HG02885 (cell line): ENCODE data around the gene CDCA5.
"Not testable (repeated sequence)": the region's sequence is repeated elsewhere in the genome, so short reads cannot be mapped to it uniquely, and the experiment has no call there.

Experiments used
- ATAC-seq: cut with Tn5 transposase; IDR thresholded peaks from one replicate; pipeline ENCODE4 v1.9.1; 2021; ENCODE audit warnings: mild to moderate bottlenecking; ENCODE audit not compliant: unreplicated experiment, poor library complexity

Gene CDCA5

DNA sequence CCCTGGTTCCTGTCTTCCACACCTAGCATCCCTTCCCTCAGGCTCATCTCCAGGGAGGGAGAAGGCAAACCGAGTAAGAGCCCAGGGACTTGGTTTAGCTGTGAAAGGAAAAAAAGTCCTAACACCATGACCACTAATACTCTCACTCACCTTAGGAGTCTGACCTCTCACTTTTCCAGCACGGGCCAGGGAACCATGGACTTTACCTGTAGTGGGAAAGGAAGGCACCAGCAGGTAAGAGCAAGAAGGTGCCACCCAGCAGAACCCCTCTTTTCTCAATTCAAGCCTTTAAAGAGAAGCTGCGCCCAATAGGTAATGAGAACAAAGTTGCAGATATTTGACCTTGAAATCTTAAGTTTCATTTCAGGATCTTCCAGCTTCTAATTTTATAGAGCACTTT lies 37.0 kb upstream of the CDCA5 start:
- no peak for ATAC-seq

DNA sequence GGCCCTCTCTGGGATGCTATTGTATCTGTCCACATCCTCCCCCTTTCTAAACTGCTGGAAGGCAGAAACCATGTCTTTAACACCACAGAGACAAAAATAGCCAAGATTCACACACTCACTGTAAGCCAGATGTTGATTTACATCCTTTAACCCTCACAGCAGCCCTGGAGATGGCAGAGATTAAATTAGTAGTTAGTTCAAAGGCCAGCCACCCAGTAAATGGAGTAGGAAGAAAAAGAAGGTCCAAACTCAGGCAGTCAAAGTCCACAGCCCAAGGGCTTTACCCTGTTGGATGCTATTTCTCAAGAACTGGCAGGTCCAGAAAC lies 35.8 kb upstream of the CDCA5 start:
- no peak for ATAC-seq

- ATAC-seq, result not testable (repeated sequence)
Measured at GRCh38 chr11:65118891-65119669, 35.2 kb upstream of the CDCA5 start.

- no peak for ATAC-seq
Measured at GRCh38 chr11:65118097-65118837, 34.4 kb upstream of the CDCA5 start.

DNA sequence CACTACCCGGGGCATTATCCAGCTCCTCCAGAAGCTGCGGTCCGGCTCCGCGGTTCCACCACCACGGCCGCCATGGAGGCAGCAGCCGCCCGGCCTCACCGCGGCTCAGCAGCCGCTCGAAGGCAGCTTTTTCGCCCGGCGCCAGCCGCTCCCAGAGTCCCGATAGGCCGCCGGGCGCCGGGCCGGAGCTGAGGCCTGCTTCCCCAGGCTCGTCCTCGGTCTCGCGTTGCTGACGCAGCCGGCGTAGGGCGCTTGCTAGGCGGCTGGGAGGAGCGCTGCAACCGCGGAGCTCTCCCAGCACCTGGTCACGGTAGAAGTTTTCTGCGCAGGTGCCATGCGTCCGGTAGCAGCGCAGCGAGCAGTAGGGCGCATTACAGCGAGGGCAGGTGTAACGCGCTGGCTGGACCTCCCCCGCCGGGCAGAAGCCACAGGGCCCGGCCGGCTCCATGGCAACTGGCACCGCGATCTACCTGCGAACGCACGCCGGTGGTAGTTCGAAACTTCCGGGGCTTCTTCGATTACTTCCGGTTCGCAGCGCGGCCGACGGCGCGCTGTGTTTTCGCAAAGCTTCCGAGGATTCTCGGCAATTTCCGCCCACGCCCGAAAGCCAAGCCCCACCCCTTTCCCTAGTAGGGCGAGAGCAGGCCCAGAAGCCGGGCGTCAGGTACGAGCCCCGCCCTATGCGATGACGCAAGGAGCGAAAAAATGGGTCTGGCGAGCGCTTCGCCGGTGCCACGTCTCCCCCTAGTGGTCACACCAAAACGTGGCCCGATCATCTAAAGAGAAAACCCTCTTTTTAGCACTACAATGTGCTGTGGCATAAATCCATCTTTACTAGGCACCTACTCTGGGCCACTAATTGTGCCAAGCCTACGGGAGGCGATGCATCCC lies 33.6 kb upstream of the CDCA5 start, which contains the start of gene ZNHIT2:
Gene ZNHIT2, minus strand, starts transcription at position 496 of the 891 bp plus-strand sequence. Its CDS starts 48 bp downstream, at position 448.
- ATAC-seq, result peak; percentile 70

- no peak for ATAC-seq
Measured at GRCh38 chr11:65116370-65117205, 32.7 kb upstream of the CDCA5 start.

- ATAC-seq, result no peak
Measured at GRCh38 chr11:65115361-65116082, 31.7 kb upstream of the CDCA5 start.

DNA sequence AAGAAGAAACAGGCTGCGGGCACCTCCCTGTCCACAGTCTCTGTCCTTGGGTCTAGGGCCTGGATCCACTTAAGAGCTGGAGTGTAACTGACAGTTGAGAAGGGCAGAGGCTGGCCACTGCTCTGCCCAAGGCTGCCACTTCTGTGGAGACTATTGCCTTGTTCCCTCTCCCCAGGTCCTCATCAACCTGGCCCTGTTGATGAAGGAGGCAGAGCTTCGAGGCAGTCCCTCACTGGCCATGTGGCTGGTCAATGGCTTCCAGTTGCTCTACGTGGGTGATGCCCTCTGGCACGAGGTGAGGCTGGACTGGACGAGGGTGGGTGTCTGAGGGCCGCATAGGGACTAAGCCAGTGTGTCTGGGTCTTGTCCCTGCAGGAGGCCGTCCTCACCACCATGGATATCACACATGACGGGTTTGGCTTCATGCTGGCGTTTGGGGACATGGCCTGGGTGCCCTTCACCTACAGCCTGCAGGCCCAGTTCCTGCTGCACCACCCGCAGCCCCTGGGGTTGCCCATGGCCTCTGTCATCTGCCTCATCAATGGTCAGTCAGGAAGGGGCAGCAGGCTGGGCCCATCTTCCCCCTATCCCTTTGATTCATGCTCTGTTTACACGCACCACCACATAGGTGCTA lies 30.8 kb upstream of the CDCA5 start:
- no peak for ATAC-seq

GRCh38 chr11:65113839-65114238 lies 30.0 kb upstream of the CDCA5 start:
- ATAC-seq, result no peak

- ATAC-seq, result no peak
Measured at GRCh38 chr11:65113361-65113756, 29.5 kb upstream of the CDCA5 start.

- ATAC-seq, result no peak
Measured at GRCh38 chr11:65112546-65113360, 28.9 kb upstream of the CDCA5 start.

DNA sequence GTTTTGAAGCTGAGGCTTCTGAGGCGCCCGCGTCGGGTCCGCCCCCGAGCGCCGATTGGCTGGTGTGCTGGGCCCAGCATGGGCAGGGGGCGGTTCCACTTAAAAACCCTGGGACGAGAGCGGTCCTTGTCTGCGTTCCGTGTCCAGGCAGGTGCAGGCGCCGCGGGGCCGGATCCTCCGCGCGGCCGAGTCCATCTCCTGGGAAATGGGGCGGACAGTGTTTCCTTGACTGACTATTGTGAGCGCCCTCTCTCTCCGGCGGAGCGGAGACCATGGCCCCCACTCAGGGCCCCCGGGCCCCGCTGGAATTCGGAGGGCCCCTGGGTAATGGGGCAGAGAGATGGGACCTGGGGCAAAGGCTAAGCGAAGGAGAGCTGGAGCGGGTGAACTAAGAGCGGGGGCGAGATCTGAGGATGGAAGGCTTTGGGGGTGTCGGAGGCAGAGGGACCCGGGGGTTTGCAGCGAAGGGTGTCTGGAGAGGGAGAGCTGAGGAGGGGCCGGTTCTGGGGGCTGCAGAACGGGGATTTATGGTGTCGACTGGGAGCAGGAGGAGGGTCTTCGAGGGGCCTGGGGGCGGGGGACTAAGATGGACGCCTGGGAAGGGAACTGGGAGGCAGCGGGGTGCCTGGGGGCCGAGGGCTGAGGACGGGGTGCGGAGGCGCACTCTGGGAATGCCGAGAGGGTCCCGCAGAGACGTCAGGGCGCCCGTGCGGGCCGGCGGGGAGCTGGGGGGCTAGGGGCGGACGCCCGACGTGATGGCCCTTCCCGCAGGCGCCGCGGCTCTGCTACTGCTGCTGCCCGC lies 28.1 kb upstream of the CDCA5 start, which contains the start of gene TM7SF2:
Gene TM7SF2, plus strand, starts transcription at position 129 of the 802 bp plus-strand sequence. Its CDS starts 144 bp downstream, at position 273.
- ATAC-seq, result peak; percentile 74

- ATAC-seq, result no peak
Measured at GRCh38 chr11:65111159-65111743, 27.4 kb upstream of the CDCA5 start.

DNA sequence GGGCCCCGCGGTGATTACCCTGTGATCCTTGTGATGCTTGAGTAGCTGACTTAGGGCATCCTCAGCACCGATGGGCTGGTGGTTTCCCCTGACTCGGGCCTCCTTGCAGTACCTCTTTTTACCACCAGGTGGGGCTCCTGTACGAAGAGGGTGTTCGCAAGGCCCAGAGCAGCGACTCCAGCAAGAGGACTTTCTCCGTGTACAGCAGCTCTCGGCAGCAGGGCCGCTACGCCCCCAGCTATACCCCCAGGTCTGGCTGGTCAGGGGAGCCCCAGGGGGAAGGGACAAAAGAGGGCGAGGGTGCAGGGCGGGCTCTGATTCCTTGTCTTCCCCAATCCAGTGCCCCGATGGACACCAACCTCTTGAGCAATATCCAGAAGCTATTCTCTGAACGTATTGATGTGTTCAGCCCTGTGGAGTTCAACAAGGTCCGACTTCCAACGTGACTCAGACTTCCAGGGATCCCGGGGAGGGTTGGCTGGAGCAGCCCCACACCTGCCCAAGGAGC lies 26.6 kb upstream of the CDCA5 start:
- peak; percentile 35 for ATAC-seq

- no peak for ATAC-seq
Measured at GRCh38 chr11:65109231-65110198, 25.7 kb upstream of the CDCA5 start.
